ENCODE results near the gene TGFB2. TPM values are rescaled to one million over a fixed set of nuclear protein-coding genes. Genes with fewer than 3 reads are reported as not detected.

The TGFB2 gene
- total RNA-seq, 2 donors from 2014 or later, result 4.3 to 8.7 TPM

GRCh38 chr1:218454700-218455282, 109.7 kb downstream of the TGFB2 start:
- Histone ChIP-seq H3K27me3 (no peaks in the 10 kb centered on the region), H3K9me3 (no peaks in the 10 kb centered on the region), H3K4me1 (peaks cover 0 to 8% of the 10 kb centered on the region in 2 donors), H3K4me3 (no peak overlapping the region), H3K36me3 (no peaks in the 10 kb centered on the region), H3K27ac (no peak overlapping the region)
- TF ChIP-seq CTCF (IDR thresholded peaks at IDR 0.05), result no peak
- no peak for DNase-seq (ENCODE audit: low spot score)

- no peaks in the 10 kb centered on the region for H3K27me3 ChIP-seq
- H3K4me1 ChIP-seq, result peaks cover 0 to 19% of the 10 kb centered on the region in 2 donors
- H3K27ac ChIP-seq, result no peak overlapping the region
- H3K36me3 ChIP-seq, result no peaks in the 10 kb centered on the region
- DNase-seq (ENCODE audit: low spot score), result no peak
- no peak for TF ChIP-seq CTCF (IDR thresholded peaks at IDR 0.05)
- no peak overlapping the region for H3K4me3 ChIP-seq
- H3K9me3 ChIP-seq, result no peaks in the 10 kb centered on the region
Measured at GRCh38 chr1:218456444-218456843, 111.3 kb downstream of the TGFB2 start.

- DNase-seq (ENCODE audit: low spot score), result no peak
- Histone ChIP-seq H3K4me1 (peaks cover 0 to 40% of the 10 kb centered on the region in 2 donors), H3K27ac (peak overlapping the region; percentile 71 to 77), H3K27me3 (no peaks in the 10 kb centered on the region), H3K4me3 (no peak overlapping the region), H3K36me3 (no peaks in the 10 kb centered on the region), H3K9me3 (no peaks in the 10 kb centered on the region)
- no peak for TF ChIP-seq CTCF (IDR thresholded peaks at IDR 0.05)
Measured at GRCh38 chr1:218459450-218459849, 114.3 kb downstream of the TGFB2 start.

- H3K36me3 ChIP-seq, result no peaks in the 10 kb centered on the region
- no peak for DNase-seq (ENCODE audit: low spot score)
- H3K9me3 ChIP-seq, result no peaks in the 10 kb centered on the region
- H3K27ac ChIP-seq, result peak overlapping the region; percentile 71 to 77
- H3K27me3 ChIP-seq, result no peaks in the 10 kb centered on the region
- peaks cover 0 to 40% of the 10 kb centered on the region in 2 donors for H3K4me1 ChIP-seq
- no peak for TF ChIP-seq CTCF (IDR thresholded peaks at IDR 0.05)
- no peak overlapping the region for H3K4me3 ChIP-seq
Measured at GRCh38 chr1:218459878-218460711, 115.0 kb downstream of the TGFB2 start.

GRCh38 chr1:218461351-218461750, 116.2 kb downstream of the TGFB2 start:
- H3K4me1 ChIP-seq, result peaks cover 0 to 41% of the 10 kb centered on the region in 2 donors
- no peak for TF ChIP-seq CTCF (IDR thresholded peaks at IDR 0.05)
- no peak for DNase-seq (ENCODE audit: low spot score)
- H3K36me3 ChIP-seq, result no peaks in the 10 kb centered on the region
- no peak overlapping the region for H3K4me3 ChIP-seq
- no peak overlapping the region for H3K27ac ChIP-seq
- H3K27me3 ChIP-seq, result no peaks in the 10 kb centered on the region
- no peaks in the 10 kb centered on the region for H3K9me3 ChIP-seq

Measured in right atrium auricular region (tissue), 2 donors.